ENCODE data around the gene HTR7.

The HTR7 gene

DNA sequence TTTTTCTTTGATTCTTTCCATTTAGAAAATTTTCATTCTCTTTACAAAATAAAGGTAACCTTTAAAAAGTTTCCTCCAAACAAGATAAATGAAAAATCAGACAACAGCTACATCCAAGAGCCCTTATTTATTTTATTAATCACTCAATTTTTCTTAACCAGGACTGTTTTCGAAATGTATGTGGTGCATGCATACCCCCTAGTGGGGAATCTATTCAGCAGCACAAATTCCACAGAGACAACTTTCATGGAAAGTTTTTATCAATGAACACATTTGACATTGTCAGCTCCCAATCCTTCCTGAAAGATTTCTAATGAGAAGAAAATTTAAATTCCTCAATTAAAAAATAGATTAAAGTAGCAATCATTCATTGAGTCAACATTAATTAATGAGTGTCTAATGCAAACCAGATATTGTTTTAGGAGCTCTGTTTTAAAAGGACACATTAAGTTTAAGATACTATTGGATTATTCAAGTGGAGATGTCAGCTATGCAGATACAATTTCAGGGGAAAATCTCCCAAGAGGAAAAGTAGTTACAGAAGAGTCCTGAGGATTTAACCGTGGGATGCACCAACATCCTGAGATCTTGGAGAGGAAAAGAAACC lies 5.2 kb upstream of the HTR7 start:
- CTCF ChIA-PET, result interaction anchor here (0.8 to 2.5 kb wide), 6 partner anchors 9 to 118 kb away, joined by 3 to 7 read pairs (median 3); partner anchors contain the start of gene RPP30
- POLR2A ChIA-PET, result no interaction called here
- TF ChIP-seq, protein P1, sequence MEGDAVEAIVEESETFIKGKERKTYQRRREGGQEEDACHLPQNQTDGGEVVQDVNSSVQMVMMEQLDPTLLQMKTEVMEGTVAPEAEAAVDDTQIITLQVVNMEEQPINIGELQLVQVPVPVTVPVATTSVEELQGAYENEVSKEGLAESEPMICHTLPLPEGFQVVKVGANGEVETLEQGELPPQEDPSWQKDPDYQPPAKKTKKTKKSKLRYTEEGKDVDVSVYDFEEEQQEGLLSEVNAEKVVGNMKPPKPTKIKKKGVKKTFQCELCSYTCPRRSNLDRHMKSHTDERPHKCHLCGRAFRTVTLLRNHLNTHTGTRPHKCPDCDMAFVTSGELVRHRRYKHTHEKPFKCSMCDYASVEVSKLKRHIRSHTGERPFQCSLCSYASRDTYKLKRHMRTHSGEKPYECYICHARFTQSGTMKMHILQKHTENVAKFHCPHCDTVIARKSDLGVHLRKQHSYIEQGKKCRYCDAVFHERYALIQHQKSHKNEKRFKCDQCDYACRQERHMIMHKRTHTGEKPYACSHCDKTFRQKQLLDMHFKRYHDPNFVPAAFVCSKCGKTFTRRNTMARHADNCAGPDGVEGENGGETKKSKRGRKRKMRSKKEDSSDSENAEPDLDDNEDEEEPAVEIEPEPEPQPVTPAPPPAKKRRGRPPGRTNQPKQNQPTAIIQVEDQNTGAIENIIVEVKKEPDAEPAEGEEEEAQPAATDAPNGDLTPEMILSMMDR (IDR thresholded peaks at IDR 0.05; ENCODE audit: control extremely low read depth, extremely low read depth, low read depth, missing control alignments), result peak; percentile 52
- DNase-seq (ENCODE audit: extremely low spot score), result no peak

DNA sequence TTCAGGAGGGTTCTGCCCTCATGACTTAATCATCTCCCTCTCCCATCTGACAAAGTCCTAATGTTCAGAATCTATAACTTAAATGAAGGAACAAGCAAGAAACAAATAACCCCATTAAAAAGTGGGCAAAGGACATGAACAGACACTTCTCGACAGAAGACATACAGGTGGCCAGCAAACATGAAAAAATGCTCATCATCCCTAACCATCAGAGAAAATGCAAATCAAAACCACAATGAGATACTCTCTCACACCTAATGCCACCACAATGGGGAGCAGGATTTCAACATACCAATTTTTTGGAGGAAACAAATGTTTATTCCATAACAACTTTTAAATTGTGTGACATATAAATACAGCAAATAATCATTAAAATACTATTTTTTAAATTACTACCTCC lies 3.0 kb upstream of the HTR7 start:
- ChIA-PET CTCF (interaction anchor here (1.2 to 2.0 kb wide), 4 partner anchors 9 to 110 kb away, joined by 4 to 7 read pairs (median 4); partner anchors contain the start of gene RPP30), POLR2A (no interaction called here)
- TF ChIP-seq, protein P1 (IDR thresholded peaks at IDR 0.05; ENCODE audit: control extremely low read depth, extremely low read depth, low read depth, missing control alignments), result no peak
- no peak for DNase-seq (ENCODE audit: extremely low spot score)

DNA sequence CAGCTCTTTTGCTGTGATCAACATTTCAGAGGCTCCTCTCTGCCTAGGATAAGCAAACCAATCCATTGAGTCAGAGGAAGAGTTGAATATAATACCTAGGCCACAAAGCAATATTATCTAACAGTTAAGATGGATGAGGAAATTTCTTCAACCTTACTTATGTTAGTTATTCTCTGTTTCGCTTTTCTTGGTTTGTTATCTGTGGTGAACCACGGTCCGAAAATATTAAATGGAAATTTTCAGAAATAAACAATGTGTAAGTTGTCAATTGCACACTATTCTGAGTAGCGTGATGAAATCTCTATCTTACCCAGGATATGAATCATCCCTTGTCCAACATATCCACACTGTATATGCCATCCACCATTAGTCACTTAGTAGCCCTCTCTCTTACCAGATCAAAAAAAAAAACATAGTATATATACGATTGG lies 1.5 kb upstream of the HTR7 start:
- TF ChIP-seq, protein P1 (IDR thresholded peaks at IDR 0.05; ENCODE audit: control extremely low read depth, extremely low read depth, low read depth, missing control alignments), result no peak
- DNase-seq (ENCODE audit: extremely low spot score), result no peak
- ChIA-PET POLR2A (no interaction called here), CTCF (interaction anchor here (1.4 kb wide), 1 partner anchor 13 kb away, joined by 5 read pairs; the partner anchor contains the start of gene RPP30)

DNA sequence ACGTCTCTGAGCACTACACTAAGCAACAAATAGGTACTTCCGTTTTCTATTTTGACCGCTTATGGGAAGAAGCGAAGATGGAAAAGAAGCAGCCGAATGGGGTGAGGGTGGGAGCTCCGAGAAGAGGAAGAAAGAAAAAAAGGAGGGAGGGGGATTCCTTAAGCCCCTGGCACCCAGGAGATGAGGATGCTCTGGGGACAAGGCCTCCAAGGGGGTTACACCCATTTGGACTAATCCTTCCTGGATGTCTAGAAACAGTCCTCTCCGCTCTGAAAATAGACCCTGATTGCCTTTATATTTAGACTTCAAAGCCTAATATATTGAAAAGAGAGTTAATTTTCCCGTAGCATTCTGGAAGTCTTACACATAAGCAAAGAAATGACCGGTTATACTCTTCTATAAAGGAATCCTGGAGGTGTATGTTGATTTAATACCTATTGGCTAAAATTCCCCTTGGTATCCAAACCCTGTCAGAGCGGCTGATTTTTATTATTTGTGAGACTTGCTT lies 676 bp upstream of the HTR7 start:
- POLR2A ChIA-PET, result no interaction called here
- CTCF ChIA-PET, result interaction anchor here (1.4 kb wide), 1 partner anchor 14 kb away, joined by 5 read pairs; the partner anchor contains the start of gene RPP30
- DNase-seq (ENCODE audit: extremely low spot score), result no peak
- TF ChIP-seq, protein P1 (IDR thresholded peaks at IDR 0.05; ENCODE audit: control extremely low read depth, extremely low read depth, low read depth, missing control alignments), result no peak

DNA sequence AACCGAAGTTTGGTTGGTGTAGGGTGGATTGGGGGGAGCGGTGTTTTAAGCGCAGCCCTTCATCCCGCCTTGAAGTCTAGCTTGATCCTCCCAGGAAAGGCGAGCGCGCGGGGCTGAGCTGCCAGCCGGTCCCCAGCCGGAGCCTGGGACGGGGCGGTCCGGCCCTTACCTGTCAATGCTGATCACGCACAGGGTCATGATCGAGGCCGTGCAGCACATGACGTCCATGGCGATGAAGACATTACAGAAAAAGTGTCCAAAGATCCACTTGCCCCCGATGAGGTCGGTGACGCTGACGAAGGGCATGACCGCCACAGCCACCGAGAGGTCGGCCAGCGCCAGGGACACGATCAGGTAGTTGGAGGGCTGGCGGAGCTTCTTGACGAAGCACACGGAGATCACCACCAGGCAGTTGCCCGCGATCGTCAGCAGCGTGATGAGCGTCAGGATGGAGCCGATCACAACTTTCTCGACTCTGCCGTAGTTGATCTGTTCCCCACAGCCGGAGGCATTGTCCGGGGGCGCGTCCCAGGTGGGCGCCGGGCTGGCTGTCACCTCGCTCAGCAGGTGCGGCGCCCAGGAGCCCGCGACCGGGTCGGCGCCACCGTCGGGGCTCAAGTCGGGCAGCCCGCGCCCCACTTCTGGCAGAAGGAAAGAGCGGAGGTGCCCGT lies 740 bp downstream of the HTR7 start:
- TF ChIP-seq, protein P1 (IDR thresholded peaks at IDR 0.05; ENCODE audit: control extremely low read depth, extremely low read depth, low read depth, missing control alignments), result no peak
- ChIA-PET CTCF (interaction anchor here (0.8 to 1.6 kb wide), 2 partner anchors 8 to 17 kb away, joined by 4 to 6 read pairs; no protein-coding TSS in a partner anchor), POLR2A (no interaction called here)
- no peak for DNase-seq (ENCODE audit: extremely low spot score)

DNA sequence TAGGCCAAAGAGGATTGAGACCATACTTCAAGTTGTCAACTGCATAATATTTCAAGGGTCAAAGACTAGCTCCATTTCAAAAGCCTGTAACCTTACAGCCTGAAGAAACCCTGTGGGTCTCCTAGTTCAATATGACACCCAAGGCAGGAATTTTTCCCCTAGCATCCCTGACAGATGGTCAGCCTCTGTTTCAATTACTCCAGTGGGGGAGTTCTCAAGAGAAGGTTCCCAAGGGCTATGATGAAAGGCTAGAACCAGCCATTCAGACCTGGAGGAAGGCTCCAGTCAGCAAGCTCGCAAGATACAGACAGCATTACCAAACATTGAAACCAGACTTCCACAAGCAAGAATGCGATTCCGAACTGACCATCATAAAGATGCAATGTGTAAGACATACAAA lies 1.6 kb downstream of the HTR7 start:
- TF ChIP-seq, protein P1 (IDR thresholded peaks at IDR 0.05; ENCODE audit: control extremely low read depth, extremely low read depth, low read depth, missing control alignments), result no peak
- POLR2A ChIA-PET, result no interaction called here
- CTCF ChIA-PET, result interaction anchor here (0.8 to 1.2 kb wide), 2 partner anchors 9 to 16 kb away, joined by 4 to 6 read pairs; no protein-coding TSS in a partner anchor
- no peak for DNase-seq (ENCODE audit: extremely low spot score)

Data from GM10248 (cell line).